ENCODE results near the gene TCF12.

TCF12 gene

GRCh38 chr15:57048930-57049549 lies 130.6 kb downstream of the TCF12 start:
- no peak for DNase-seq (ENCODE audit: low read depth)

- DNase-seq (ENCODE audit: low read depth), result no peak
Measured at GRCh38 chr15:57053470-57053869, 135.0 kb downstream of the TCF12 start.

- no peak for DNase-seq (ENCODE audit: low read depth)
Measured at GRCh38 chr15:57054204-57054750, 135.8 kb downstream of the TCF12 start.

- DNase-seq (ENCODE audit: low read depth), result no peak
Measured at GRCh38 chr15:57056357-57056756, 137.9 kb downstream of the TCF12 start.

- DNase-seq (ENCODE audit: low read depth), result no peak
Measured at GRCh38 chr15:57057134-57057930, 138.9 kb downstream of the TCF12 start.

GRCh38 chr15:57059026-57059660 lies 140.7 kb downstream of the TCF12 start:
- no peak for DNase-seq (ENCODE audit: low read depth)

GRCh38 chr15:57060799-57061198 lies 142.4 kb downstream of the TCF12 start:
- no peak for DNase-seq (ENCODE audit: low read depth)

GRCh38 chr15:57061281-57061680 lies 142.8 kb downstream of the TCF12 start:
- no peak for DNase-seq (ENCODE audit: low read depth)

GRCh38 chr15:57061696-57062095 lies 143.3 kb downstream of the TCF12 start:
- DNase-seq (ENCODE audit: low read depth), result no peak

- no peak for DNase-seq (ENCODE audit: low read depth)
Measured at GRCh38 chr15:57064033-57064432, 145.6 kb downstream of the TCF12 start.

- no peak for DNase-seq (ENCODE audit: low read depth)
Measured at GRCh38 chr15:57069423-57069822, 151.0 kb downstream of the TCF12 start.

- no peak for DNase-seq (ENCODE audit: low read depth)
Measured at GRCh38 chr15:57070674-57071073, 152.2 kb downstream of the TCF12 start.

GRCh38 chr15:57079446-57079845 lies 161.0 kb downstream of the TCF12 start:
- no peak for DNase-seq (ENCODE audit: low read depth)

- DNase-seq (ENCODE audit: low read depth), result no peak
Measured at GRCh38 chr15:57079931-57080620, 161.6 kb downstream of the TCF12 start.

GRCh38 chr15:57082054-57082728 lies 163.7 kb downstream of the TCF12 start:
- DNase-seq (ENCODE audit: low read depth), result no peak

GRCh38 chr15:57084192-57084591 lies 165.7 kb downstream of the TCF12 start:
- DNase-seq (ENCODE audit: low read depth), result no peak

- no peak for DNase-seq (ENCODE audit: low read depth)
Measured at GRCh38 chr15:57085267-57085666, 166.8 kb downstream of the TCF12 start.

- DNase-seq (ENCODE audit: low read depth), result no peak
Measured at GRCh38 chr15:57086857-57087427, 168.5 kb downstream of the TCF12 start.

GRCh38 chr15:57089815-57090495 lies 171.5 kb downstream of the TCF12 start:
- DNase-seq (ENCODE audit: low read depth), result no peak

GRCh38 chr15:57090496-57090859 lies 172.0 kb downstream of the TCF12 start:
- no peak for DNase-seq (ENCODE audit: low read depth)

- no peak for DNase-seq (ENCODE audit: low read depth)
Measured at GRCh38 chr15:57091636-57092035, 173.2 kb downstream of the TCF12 start.
